ENCODE measurements around the gene CRACDL. TPM values are rescaled to one million over a fixed set of nuclear protein-coding genes. Genes with fewer than 3 reads are reported as not detected.
A peak's percentile ranks its signal among the peaks of the same experiment; 100 is the strongest.

CRACDL gene
- total RNA-seq, 1 experiment from 2014 or later = not detected

DNA sequence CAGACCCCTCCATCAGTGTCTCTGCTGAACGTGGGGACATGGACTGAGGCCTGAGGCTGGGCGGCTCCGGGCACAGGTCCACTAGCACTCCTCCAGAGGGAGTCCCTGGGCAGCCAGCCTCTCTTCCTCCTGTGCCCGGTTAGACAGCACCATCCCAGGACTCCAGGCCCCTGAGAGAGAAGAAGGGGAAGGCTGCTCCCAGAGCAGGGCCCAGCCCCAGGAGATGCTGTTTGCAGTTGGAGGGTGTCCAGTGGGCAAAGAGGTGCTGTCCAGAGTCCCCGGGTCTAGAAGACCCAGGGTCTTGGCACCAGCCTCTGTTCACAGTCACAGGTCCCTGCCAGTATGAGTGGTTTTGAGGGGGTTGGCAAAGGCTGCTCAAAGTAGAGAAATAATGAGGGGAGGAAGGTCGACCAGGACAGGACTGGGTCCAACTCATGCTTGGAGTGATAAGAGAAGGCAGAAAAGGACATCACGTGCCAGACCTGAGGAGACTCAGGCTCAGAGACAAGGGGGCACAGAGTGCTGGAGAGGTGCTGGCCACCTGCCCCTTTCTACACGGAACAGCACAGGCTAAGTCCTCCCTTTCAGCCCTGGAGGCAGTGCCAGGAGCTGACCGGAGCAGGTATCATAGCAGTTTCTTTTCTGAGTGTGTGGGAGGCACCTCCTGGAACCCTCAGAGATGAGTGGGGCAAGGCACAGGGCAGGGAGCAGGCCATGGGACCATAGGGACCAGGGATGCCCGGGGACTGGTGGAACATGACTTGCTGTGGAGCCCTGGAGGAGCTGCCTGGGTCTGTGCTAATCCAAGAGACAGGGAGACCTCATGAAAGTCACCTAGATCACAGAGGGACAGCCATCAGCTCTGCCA is 21.1 kb downstream of the CRACDL start:
- Histone ChIP-seq H3F3A (ENCODE audit: low read length, unreplicated experiment) (no peaks in the 10 kb centered on the region), H3K4me2 (ENCODE audit: low read length) (no peak overlapping the region), H3K27me3 (ENCODE audit: low read length) (no peaks in the 10 kb centered on the region), H3K4me3 (ENCODE audit: low read length) (no peak overlapping the region), H3K27ac (ENCODE audit: low read length) (no peak overlapping the region), H3K9me2 (replicated peaks; ENCODE audit: low read length) (no peaks in the 10 kb centered on the region), H3K79me2 (ENCODE audit: low read length) (no peaks in the 10 kb centered on the region), H3K4me1 (ENCODE audit: insufficient read depth, low read length) (peaks cover 57% of the 10 kb centered on the region), H2AFZ (ENCODE audit: low read length) (no peak overlapping the region), H4K20me1 (ENCODE audit: low read length) (no peaks in the 10 kb centered on the region), H3K9me3 (ENCODE audit: low read length) (no peaks in the 10 kb centered on the region), H3K36me3 (ENCODE audit: low read depth, low read length) (no peaks in the 10 kb centered on the region), H3K9ac (ENCODE audit: low read length) (no peak overlapping the region)
- BruUV-seq (replicated peaks) = no TSS peak
- ATAC-seq (no peak), DNase-seq (no peak)
- CTCF ChIA-PET = no interaction called here
- POLR2A ChIA-PET (ENCODE audit: unreplicated experiment) = no interaction called here
- intact Hi-C loops (cut with micrococcal nuclease) = loop anchor here (10.0 kb wide), 2 partner anchors 50 to 270 kb away; no protein-coding TSS in a partner anchor
- TF ChIP-seq EZH2 (IDR thresholded peaks at IDR 0.05; ENCODE audit: low read length, unreplicated experiment) (no peak), EZH2phosphoT487 (IDR thresholded peaks at IDR 0.05; ENCODE audit: borderline replicate concordance, low read length) (no peak)
- TF ChIP-seq, protein P1, sequence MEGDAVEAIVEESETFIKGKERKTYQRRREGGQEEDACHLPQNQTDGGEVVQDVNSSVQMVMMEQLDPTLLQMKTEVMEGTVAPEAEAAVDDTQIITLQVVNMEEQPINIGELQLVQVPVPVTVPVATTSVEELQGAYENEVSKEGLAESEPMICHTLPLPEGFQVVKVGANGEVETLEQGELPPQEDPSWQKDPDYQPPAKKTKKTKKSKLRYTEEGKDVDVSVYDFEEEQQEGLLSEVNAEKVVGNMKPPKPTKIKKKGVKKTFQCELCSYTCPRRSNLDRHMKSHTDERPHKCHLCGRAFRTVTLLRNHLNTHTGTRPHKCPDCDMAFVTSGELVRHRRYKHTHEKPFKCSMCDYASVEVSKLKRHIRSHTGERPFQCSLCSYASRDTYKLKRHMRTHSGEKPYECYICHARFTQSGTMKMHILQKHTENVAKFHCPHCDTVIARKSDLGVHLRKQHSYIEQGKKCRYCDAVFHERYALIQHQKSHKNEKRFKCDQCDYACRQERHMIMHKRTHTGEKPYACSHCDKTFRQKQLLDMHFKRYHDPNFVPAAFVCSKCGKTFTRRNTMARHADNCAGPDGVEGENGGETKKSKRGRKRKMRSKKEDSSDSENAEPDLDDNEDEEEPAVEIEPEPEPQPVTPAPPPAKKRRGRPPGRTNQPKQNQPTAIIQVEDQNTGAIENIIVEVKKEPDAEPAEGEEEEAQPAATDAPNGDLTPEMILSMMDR (conservative IDR thresholded peaks at IDR 0.05; ENCODE audit: low read depth, low read length) = no peak

DNA sequence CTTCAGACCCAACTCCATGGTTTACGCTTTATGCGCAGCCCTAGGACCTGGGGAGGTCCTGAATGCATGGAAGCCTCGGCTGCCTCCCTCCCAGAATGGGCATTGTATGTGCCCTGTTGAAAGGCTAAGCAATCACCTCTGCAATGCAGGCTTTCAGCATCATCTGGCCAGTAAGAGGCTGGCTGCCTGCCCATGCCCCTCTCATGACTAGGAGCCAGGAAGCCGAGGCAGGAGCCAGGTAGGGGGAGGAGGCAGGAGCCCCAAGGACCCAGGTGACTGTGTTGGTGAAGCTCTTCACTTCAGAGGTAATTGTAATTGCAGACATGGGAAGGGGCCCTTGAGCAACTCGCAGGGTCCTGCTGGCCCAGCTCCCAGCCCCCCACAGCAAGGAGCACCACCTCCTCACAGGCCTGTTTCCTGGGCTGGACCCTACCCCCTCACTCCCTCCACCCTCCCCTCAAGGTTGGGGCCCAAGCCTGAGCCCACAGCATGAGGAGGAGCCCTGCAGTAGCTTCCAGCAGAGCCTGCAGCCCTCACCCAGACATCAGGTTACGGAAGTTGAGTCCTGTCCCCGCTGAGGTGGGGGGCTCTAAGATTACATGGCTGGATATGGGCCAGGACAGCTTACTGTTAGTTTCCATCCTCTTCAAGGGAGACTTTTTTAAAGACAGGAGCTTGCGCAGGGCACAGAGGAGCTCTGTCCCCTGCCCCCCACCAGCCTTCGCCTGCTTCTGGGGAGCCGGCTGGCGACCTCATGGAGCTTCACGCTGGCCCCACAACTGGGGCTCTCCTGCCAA is 21.9 kb downstream of the CRACDL start:
- no TSS peak for BruUV-seq (replicated peaks)
- intact Hi-C loops (cut with micrococcal nuclease) = loop anchor here (10.0 kb wide), 2 partner anchors 49 to 269 kb away; no protein-coding TSS in a partner anchor
- peak overlapping the region; percentile 78 for H3K4me2 ChIP-seq (ENCODE audit: low read length)

More for the DNA sequence above, 21.9 kb downstream of the CRACDL start:
- ATAC-seq (no peak), DNase-seq (peak; percentile 56)
- H3K79me2 ChIP-seq (ENCODE audit: low read length) = no peaks in the 10 kb centered on the region
- no peaks in the 10 kb centered on the region for H3K36me3 ChIP-seq (ENCODE audit: low read depth, low read length)
- POLR2A ChIA-PET (ENCODE audit: unreplicated experiment) = no interaction called here
- no peaks in the 10 kb centered on the region for H3K9me2 ChIP-seq (replicated peaks; ENCODE audit: low read length)
- no peak overlapping the region for H3K4me3 ChIP-seq (ENCODE audit: low read length)
- H3F3A ChIP-seq (ENCODE audit: low read length, unreplicated experiment) = no peaks in the 10 kb centered on the region
- TF ChIP-seq EZH2 (IDR thresholded peaks at IDR 0.05; ENCODE audit: low read length, unreplicated experiment) (no peak), EZH2phosphoT487 (IDR thresholded peaks at IDR 0.05; ENCODE audit: borderline replicate concordance, low read length) (no peak)
- TF ChIP-seq, protein P1 (conservative IDR thresholded peaks at IDR 0.05; ENCODE audit: low read depth, low read length) = no peak
- CTCF ChIA-PET = no interaction called here
- H3K9me3 ChIP-seq (ENCODE audit: low read length) = no peaks in the 10 kb centered on the region
- peak overlapping the region; percentile 68 for H3K27ac ChIP-seq (ENCODE audit: low read length)
- H3K9ac ChIP-seq (ENCODE audit: low read length) = no peak overlapping the region
- no peaks in the 10 kb centered on the region for H3K27me3 ChIP-seq (ENCODE audit: low read length)
- no peaks in the 10 kb centered on the region for H4K20me1 ChIP-seq (ENCODE audit: low read length)
- no peak overlapping the region for H2AFZ ChIP-seq (ENCODE audit: low read length)
- H3K4me1 ChIP-seq (ENCODE audit: insufficient read depth, low read length) = peaks cover 65% of the 10 kb centered on the region

Measured in PC-3 (cell line).